ENCODE results near the gene NR2C2AP.

DNA sequence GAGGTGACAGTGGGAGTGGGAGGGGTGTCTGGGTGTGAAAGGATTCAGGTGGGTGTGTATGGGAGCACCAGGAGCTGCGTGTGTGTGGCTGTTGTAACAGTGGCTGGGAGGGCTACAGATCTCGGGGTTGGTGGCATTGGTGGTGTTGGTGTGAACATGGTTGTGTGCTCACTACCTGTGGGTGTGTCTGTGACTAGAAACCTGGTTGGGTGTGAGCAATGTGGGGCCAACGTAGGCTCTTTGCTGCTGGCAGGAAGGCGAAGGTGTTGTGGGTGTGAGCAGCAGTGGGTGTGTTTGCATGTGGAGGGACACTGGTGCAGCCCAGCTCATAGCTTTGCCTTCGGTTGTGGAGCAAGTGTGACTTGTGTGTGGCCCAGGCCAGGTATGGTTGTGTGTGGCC, 3.7 kb upstream of the NR2C2AP start:
- TF ChIP-seq, protein P1, sequence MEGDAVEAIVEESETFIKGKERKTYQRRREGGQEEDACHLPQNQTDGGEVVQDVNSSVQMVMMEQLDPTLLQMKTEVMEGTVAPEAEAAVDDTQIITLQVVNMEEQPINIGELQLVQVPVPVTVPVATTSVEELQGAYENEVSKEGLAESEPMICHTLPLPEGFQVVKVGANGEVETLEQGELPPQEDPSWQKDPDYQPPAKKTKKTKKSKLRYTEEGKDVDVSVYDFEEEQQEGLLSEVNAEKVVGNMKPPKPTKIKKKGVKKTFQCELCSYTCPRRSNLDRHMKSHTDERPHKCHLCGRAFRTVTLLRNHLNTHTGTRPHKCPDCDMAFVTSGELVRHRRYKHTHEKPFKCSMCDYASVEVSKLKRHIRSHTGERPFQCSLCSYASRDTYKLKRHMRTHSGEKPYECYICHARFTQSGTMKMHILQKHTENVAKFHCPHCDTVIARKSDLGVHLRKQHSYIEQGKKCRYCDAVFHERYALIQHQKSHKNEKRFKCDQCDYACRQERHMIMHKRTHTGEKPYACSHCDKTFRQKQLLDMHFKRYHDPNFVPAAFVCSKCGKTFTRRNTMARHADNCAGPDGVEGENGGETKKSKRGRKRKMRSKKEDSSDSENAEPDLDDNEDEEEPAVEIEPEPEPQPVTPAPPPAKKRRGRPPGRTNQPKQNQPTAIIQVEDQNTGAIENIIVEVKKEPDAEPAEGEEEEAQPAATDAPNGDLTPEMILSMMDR (IDR thresholded peaks at IDR 0.05): no peak
- no peak for TF ChIP-seq POLR2AphosphoS5 (IDR thresholded peaks at IDR 0.05; ENCODE audit: low read depth, low read length)
- TF ChIP-seq, protein P2, sequence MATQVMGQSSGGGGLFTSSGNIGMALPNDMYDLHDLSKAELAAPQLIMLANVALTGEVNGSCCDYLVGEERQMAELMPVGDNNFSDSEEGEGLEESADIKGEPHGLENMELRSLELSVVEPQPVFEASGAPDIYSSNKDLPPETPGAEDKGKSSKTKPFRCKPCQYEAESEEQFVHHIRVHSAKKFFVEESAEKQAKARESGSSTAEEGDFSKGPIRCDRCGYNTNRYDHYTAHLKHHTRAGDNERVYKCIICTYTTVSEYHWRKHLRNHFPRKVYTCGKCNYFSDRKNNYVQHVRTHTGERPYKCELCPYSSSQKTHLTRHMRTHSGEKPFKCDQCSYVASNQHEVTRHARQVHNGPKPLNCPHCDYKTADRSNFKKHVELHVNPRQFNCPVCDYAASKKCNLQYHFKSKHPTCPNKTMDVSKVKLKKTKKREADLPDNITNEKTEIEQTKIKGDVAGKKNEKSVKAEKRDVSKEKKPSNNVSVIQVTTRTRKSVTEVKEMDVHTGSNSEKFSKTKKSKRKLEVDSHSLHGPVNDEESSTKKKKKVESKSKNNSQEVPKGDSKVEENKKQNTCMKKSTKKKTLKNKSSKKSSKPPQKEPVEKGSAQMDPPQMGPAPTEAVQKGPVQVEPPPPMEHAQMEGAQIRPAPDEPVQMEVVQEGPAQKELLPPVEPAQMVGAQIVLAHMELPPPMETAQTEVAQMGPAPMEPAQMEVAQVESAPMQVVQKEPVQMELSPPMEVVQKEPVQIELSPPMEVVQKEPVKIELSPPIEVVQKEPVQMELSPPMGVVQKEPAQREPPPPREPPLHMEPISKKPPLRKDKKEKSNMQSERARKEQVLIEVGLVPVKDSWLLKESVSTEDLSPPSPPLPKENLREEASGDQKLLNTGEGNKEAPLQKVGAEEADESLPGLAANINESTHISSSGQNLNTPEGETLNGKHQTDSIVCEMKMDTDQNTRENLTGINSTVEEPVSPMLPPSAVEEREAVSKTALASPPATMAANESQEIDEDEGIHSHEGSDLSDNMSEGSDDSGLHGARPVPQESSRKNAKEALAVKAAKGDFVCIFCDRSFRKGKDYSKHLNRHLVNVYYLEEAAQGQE (IDR thresholded peaks at IDR 0.05; ENCODE audit: insufficient read depth in 1 of 2, low read depth in 2 of 2, low read length in 1 of 2): no peak
- no peak for TF ChIP-seq SIN3A (IDR thresholded peaks at IDR 0.05; ENCODE audit: borderline replicate concordance, insufficient read depth, low read depth, low read length)
- TF ChIP-seq TCF7L2 (IDR thresholded peaks at IDR 0.05; ENCODE audit: low read depth, low read length): no peak
